Immature natural killer cell (primary cell): ENCODE results near the gene PARD3B. TPM values are rescaled to one million over a fixed set of nuclear protein-coding genes. Genes with fewer than 3 reads are reported as not detected.

Source experiments
- DNase-seq, 3 donors: peaks; one replicate each; pipeline ENCODE4 v3.0.0; 2022; ENCODE audit warnings: mixed read lengths in 1 of 3
- H3K27ac Mint-ChIP-seq, 6 donors: one replicate each; pipeline ENCODE4 v1.8.0; 2020; ENCODE audit warnings: mixed read lengths in 6 of 6, mild to moderate bottlenecking in 5 of 6, inconsistent platforms in 4 of 6, moderate library complexity in 3 of 6
- H3K27me3 Mint-ChIP-seq, 3 donors: one replicate each; pipeline ENCODE4 v1.8.0; 2020 to 2021; ENCODE audit warnings: low read depth in 3 of 3, mild to moderate bottlenecking in 3 of 3, mixed read lengths in 3 of 3, moderate library complexity in 3 of 3, inconsistent platforms in 1 of 3
- H3K36me3 Mint-ChIP-seq, 3 donors: one replicate each; pipeline ENCODE4 v1.8.0; 2020; ENCODE audit warnings: mixed read lengths in 3 of 3, inconsistent platforms in 2 of 3, mild to moderate bottlenecking in 2 of 3
- H3K4me1 Mint-ChIP-seq, 2 donors: one replicate each; pipeline ENCODE4 v1.8.0; 2020; ENCODE audit warnings: inconsistent platforms in 2 of 2, mild to moderate bottlenecking in 2 of 2, mixed read lengths in 2 of 2, moderate library complexity in 1 of 2
- H3K4me3 Mint-ChIP-seq, 5 donors: one replicate each; pipeline ENCODE4 v1.8.0; 2020; ENCODE audit warnings: mild to moderate bottlenecking in 5 of 5, mixed read lengths in 5 of 5, inconsistent platforms in 3 of 5, moderate library complexity in 3 of 5
- H3K9me3 Mint-ChIP-seq, 6 donors: one replicate each; pipeline ENCODE4 v1.8.0; 2020; ENCODE audit warnings: mild to moderate bottlenecking in 6 of 6, mixed read lengths in 6 of 6, inconsistent platforms in 4 of 6, moderate library complexity in 3 of 6
- polyA plus RNA-seq, 3 donors: library from polyadenylated mRNA; unstranded; fragments of 300-500 nt; fragmentation: Illumina TruSeq; gene quantifications; one replicate each; pipeline ENCODE4 v1.2.3, GENCODE V29; 2021

Gene PARD3B
- polyA plus RNA-seq, 3 donors from 2014 or later: not detected

- Mint-ChIP-seq H3K27me3 (peaks cover 0 to 4% (median 0%) of the 10 kb centered on the region in 3 donors), H3K4me1 (peaks cover 5 to 13% of the 10 kb centered on the region in 2 donors), H3K27ac (no peak overlapping the region), H3K36me3 (no peaks in the 10 kb centered on the region), H3K4me3 (no peak overlapping the region), H3K9me3 (peaks cover 0 to 5% (median 0%) of the 10 kb centered on the region in 6 donors)
- DNase-seq: no peak
These were observed 1116.0 kb downstream of the PARD3B start for GRCh38 chr2:205661281-205661680.

- Mint-ChIP-seq H3K27ac (no peak overlapping the region), H3K4me3 (no peak overlapping the region), H3K27me3 (peaks cover 0 to 5% (median 2%) of the 10 kb centered on the region in 3 donors), H3K36me3 (no peaks in the 10 kb centered on the region), H3K4me1 (peaks cover 5 to 13% of the 10 kb centered on the region in 2 donors), H3K9me3 (peaks cover 0 to 7% (median 0%) of the 10 kb centered on the region in 6 donors)
- no peak for DNase-seq
These were observed 1117.1 kb downstream of the PARD3B start for GRCh38 chr2:205662206-205662965.

- Mint-ChIP-seq H3K4me1 (peaks cover 3 to 5% of the 10 kb centered on the region in 2 donors), H3K27me3 (peaks cover 3 to 14% (median 9%) of the 10 kb centered on the region in 3 donors), H3K27ac (no peak overlapping the region), H3K36me3 (no peaks in the 10 kb centered on the region), H3K4me3 (no peak overlapping the region), H3K9me3 (peaks cover 0 to 5% (median 1%) of the 10 kb centered on the region in 6 donors)
- no peak for DNase-seq
These were observed 1120.5 kb downstream of the PARD3B start for GRCh38 chr2:205665791-205666190.
